ENCODE data around the gene ALDOA. TPM values are rescaled to one million over a fixed set of nuclear protein-coding genes. Genes with fewer than 3 reads are reported as not detected.

The ALDOA gene
- total and polyA plus RNA-seq, 9 of the 15 experiments (the other 6 are each of a cell fraction or from before 2014, with no cell fraction given), result 311 to 2,224 (median 1,293) TPM

DNA sequence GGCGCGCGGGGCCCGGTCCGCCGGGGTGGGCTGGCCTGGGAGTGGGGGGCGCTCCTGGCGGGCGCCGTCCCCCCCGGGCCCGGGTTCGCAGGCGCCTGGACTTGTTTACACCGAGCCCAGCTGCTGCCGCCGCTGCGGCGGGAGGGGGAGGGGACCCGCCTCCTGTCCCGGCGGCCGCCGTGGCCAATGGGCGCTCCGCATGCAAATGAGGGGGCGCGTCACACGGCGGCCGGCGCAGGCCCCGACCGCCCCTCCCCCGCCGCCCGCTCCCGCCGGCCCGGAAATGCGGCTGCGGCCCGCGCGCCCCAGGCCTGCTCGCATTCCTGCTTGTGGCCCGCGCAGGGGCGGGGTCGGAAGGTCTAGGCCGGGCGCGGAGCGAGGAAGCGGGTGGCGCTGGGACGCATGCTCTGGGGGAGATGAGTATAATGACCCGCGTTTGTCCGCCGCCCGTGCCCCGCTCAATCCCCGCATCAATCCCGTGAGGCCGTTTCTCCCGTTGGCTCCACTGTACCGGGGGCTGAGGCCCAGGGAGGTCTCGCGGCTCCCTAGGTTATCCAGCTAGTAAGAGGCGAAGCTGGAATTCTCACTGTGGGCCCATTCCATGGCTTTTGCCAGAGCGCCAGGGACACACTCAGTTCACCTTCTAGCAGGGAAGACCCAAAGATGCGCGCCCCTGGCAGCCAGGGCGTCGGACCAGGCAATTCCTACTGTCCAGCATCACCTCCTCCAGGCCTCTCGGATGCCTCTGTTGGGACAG is 30.7 kb downstream of the ALDOA start, which contains the start of gene YPEL3 (continued):
- TF ChIP-seq NR2F6 (CRISPR knock-in tag; IDR thresholded peaks at IDR 0.05) (no peak), MIER1 (IDR thresholded peaks at IDR 0.05; ENCODE audit: low read depth) (0 out of 2 replicates have a peak, but pooled peaks have one; percentile 53), XRCC3 (IDR thresholded peaks at IDR 0.05) (no peak), ZNF354B (CRISPR knock-in tag; IDR thresholded peaks at IDR 0.05) (no peak), SMAD2 (IDR thresholded peaks at IDR 0.05; ENCODE audit: low read depth, low read length) (no peak), GATAD2A (IDR thresholded peaks at IDR 0.05) (no peak), PURB (CRISPR knock-in tag; IDR thresholded peaks at IDR 0.05; ENCODE audit: low read depth) (no peak), NUFIP1 (IDR thresholded peaks at IDR 0.05; ENCODE audit: partially characterized antibody) (no peak), HSF4 (CRISPR knock-in tag; IDR thresholded peaks at IDR 0.05; ENCODE audit: borderline replicate concordance) (no peak), RFX1 (IDR thresholded peaks at IDR 0.05) (no peak), E2F6 (IDR thresholded peaks at IDR 0.05; ENCODE audit: borderline replicate concordance in 1 of 2, extremely low read depth in 1 of 2, insufficient read depth in 1 of 2, insufficient read length in 1 of 2, low read depth in 1 of 2, low read length in 1 of 2, poor library complexity in 1 of 2, severe bottlenecking in 1 of 2) (peak in 1 of 2 experiments; percentile 89), UBTF (IDR thresholded peaks at IDR 0.05; ENCODE audit: borderline replicate concordance in 1 of 2, low read depth in 2 of 2, low read length in 2 of 2) (peak in 1 of 2 experiments; percentile 38; a peak in 1 of 4 replicates), ZNF133 (CRISPR knock-in tag; IDR thresholded peaks at IDR 0.05) (no peak), ERF (CRISPR knock-in tag; IDR thresholded peaks at IDR 0.05) (peak; percentile 82; the same call in 1 of the 2 replicates), NONO (IDR thresholded peaks at IDR 0.05; ENCODE audit: low read depth in 2 of 2, low read length in 1 of 2) (no peak)
- TF ChIP-seq, protein P1, sequence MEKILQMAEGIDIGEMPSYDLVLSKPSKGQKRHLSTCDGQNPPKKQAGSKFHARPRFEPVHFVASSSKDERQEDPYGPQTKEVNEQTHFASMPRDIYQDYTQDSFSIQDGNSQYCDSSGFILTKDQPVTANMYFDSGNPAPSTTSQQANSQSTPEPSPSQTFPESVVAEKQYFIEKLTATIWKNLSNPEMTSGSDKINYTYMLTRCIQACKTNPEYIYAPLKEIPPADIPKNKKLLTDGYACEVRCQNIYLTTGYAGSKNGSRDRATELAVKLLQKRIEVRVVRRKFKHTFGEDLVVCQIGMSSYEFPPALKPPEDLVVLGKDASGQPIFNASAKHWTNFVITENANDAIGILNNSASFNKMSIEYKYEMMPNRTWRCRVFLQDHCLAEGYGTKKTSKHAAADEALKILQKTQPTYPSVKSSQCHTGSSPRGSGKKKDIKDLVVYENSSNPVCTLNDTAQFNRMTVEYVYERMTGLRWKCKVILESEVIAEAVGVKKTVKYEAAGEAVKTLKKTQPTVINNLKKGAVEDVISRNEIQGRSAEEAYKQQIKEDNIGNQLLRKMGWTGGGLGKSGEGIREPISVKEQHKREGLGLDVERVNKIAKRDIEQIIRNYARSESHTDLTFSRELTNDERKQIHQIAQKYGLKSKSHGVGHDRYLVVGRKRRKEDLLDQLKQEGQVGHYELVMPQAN (IDR thresholded peaks at IDR 0.05; ENCODE audit: borderline replicate concordance), result no peak
- TF ChIP-seq, protein P2, sequence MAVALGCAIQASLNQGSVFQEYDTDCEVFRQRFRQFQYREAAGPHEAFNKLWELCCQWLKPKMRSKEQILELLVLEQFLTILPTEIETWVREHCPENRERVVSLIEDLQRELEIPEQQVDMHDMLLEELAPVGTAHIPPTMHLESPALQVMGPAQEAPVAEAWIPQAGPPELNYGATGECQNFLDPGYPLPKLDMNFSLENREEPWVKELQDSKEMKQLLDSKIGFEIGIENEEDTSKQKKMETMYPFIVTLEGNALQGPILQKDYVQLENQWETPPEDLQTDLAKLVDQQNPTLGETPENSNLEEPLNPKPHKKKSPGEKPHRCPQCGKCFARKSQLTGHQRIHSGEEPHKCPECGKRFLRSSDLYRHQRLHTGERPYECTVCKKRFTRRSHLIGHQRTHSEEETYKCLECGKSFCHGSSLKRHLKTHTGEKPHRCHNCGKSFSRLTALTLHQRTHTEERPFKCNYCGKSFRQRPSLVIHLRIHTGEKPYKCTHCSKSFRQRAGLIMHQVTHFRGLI (CRISPR knock-in tag; IDR thresholded peaks at IDR 0.05), result 0 out of 2 replicates have a peak, but pooled peaks have one; percentile 42
- TF ChIP-seq, protein P3, sequence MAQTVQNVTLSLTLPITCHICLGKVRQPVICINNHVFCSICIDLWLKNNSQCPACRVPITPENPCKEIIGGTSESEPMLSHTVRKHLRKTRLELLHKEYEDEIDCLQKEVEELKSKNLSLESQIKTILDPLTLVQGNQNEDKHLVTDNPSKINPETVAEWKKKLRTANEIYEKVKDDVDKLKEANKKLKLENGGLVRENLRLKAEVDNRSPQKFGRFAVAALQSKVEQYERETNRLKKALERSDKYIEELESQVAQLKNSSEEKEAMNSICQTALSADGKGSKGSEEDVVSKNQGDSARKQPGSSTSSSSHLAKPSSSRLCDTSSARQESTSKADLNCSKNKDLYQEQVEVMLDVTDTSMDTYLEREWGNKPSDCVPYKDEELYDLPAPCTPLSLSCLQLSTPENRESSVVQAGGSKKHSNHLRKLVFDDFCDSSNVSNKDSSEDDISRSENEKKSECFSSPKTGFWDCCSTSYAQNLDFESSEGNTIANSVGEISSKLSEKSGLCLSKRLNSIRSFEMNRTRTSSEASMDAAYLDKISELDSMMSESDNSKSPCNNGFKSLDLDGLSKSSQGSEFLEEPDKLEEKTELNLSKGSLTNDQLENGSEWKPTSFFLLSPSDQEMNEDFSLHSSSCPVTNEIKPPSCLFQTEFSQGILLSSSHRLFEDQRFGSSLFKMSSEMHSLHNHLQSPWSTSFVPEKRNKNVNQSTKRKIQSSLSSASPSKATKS (CRISPR knock-in tag; IDR thresholded peaks at IDR 0.05), result no peak

All from K562 (cell line).